GM18526 (cell line): ENCODE measurements around the gene SSC5D.

Experiments
- POLR2A ChIP-seq: IDR thresholded peaks from 3 replicates; pipeline ENCODE4 v1.6.1; 2011; ENCODE audit not compliant: insufficient read length; ENCODE audit errors: extremely low read depth

The SSC5D gene

DNA sequence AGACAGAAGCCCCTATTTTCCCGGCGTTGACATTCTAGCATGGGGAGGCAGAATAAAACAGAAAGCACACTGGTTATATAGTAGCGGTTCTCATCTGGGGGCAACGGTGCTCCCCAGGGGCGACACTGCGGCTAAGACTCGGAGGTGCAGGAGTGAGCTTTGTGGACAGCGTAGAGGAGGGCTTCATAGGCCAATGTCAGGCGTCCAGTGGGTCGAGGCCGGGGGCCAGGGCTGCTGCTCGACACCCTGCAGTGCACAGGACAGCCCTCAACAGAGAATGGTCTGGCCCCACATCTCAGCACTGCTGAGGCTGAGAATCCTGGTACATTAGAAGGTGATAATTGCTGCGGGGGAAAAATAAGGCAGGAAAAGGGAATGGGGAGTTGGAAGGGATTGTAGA, 10.3 kb upstream of the SSC5D start:
- TF ChIP-seq POLR2A: no peak

DNA sequence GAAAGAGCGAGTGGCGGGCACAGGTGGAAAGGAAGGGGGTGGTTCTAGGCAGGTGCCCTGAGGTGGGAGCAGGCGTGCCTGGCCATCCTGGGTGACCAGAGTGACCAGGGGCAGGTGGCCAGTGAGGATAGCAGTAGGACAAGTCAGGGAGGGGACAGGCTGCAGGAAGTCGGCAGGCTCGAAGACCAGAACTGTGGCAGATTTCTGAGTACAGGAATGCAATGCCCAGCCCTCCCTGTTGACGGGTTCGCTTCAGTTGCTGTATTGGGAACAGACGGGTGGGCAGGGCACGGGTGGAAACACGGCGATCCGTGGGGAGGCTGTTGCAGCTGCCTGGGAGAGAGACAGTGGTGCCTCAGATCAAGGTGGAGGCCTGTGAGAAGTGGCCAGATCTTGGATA, 9.9 kb upstream of the SSC5D start:
- no peak for TF ChIP-seq POLR2A

DNA sequence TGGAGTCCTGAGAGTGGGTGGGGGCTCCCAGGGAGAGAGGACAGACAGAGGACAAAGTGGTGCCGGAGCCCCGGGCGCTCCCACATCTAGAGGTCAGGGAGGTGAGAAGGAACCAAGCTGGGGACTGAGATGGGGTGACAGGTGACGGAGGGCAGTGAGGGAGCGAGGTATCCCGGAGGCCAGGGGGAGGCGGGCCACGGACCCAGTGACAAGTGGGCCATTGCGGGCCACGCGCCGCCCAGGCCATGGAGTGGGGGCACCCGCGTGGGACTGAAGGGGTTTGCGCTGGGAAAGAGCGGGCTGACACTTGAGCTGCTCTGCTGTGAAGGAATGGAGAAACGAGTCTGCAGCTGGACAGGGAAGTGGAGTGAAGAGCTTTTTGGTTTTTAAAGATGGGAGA, 9.2 kb upstream of the SSC5D start:
- TF ChIP-seq POLR2A: no peak

DNA sequence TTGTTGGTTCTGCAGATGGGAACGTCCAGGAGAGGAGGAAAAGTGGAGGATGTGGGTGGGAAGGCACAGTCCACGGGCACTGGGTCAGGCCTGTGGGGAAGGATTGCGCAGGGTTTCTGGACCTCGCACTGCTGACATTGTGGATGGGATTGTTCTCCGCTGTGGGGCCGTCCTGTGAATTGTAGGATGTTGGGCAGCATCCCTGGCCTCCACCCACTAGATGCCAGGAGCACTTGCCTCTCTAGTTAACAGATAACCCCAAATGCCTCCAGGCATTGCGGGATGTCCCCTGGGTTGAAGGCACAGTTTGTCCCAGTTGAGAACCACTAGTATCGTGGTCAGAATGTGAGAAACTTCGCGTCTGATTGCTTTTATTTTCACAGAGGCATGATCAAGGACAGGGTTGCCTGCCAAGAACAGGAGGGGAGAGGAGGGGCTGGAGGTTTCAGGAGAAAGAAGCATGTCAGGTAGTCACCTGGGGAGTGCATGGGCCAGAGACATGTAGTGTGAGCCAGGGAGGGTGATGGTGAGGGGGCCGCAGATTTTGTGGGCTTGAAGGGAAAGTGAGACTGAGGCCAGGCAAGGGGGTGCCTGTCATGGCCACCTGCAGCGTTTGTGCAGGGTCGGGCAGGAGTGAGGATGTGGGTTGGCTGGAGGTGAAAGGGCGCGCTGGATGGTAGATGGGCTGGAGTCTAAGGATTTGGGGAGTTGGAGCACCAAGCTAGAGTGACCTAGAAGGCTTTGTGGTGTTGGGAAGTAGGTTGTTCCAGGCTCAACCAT, 8.6 kb upstream of the SSC5D start:
- TF ChIP-seq POLR2A: no peak

DNA sequence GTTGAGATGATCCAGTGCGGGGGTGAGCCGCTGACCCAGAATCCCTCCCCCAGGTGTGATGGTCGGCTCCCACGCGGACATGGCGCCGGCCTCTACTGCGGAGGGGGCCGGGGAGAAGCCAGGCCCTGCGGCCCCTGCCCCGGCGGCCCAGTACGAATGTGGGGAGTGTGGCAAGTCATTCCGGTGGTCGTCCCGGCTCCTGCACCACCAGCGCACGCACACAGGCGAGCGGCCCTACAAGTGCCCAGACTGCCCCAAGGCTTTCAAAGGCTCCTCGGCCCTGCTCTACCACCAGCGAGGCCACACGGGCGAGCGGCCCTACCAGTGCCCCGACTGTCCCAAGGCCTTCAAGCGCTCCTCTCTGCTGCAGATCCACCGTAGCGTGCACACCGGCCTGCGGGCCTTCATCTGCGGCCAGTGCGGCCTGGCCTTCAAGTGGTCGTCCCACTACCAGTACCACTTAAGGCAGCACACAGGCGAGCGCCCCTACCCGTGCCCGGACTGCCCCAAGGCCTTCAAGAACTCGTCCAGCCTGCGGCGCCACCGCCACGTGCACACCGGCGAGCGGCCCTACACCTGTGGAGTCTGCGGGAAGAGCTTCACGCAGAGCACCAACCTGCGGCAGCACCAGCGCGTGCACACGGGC, 7.0 kb upstream of the SSC5D start:
- no peak for TF ChIP-seq POLR2A

DNA sequence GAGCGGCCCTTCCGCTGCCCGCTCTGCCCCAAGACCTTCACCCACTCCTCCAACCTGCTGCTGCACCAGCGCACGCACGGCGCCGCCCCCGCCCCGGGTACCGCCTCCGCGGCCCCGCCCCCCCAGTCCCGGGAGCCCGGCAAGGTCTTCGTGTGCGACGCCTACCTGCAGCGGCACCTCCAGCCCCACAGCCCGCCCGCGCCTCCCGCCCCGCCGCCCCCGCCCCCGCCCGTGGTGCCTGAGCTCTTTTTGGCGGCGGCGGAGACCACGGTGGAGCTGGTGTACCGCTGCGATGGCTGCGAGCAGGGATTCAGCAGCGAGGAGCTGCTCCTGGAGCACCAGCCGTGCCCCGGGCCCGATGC, 6.5 kb upstream of the SSC5D start:
- no peak for TF ChIP-seq POLR2A

DNA sequence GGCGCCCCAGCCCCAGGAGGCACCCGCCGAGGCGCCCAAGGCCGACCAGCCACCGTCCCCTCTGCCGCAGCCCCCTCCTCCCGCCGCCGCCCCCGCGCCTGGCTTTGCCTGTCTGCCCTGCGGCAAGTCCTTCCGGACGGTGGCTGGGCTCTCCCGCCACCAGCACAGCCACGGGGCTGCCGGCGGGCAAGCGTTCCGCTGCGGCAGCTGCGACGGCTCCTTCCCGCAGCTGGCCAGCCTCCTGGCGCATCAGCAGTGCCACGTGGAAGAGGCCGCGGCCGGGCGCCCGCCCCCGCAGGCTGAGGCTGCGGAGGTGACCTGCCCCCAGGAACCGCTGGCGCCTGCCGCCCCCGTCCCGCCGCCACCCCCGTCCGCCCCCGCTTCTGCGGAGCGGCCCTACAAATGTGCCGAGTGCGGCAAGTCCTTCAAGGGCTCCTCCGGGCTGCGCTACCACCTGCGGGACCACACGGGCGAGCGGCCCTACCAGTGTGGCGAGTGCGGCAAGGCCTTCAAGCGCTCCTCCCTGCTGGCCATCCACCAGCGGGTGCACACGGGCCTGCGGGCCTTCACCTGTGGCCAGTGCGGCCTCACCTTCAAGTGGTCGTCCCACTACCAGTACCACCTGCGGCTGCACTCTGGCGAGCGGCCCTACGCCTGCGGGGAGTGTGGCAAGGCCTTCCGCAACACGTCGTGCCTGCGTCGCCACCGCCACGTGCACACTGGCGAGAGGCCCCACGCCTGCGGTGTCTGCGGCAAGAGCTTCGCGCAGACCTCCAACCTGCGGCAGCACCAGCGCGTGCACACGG, 5.9 kb upstream of the SSC5D start:
- no peak for TF ChIP-seq POLR2A

DNA sequence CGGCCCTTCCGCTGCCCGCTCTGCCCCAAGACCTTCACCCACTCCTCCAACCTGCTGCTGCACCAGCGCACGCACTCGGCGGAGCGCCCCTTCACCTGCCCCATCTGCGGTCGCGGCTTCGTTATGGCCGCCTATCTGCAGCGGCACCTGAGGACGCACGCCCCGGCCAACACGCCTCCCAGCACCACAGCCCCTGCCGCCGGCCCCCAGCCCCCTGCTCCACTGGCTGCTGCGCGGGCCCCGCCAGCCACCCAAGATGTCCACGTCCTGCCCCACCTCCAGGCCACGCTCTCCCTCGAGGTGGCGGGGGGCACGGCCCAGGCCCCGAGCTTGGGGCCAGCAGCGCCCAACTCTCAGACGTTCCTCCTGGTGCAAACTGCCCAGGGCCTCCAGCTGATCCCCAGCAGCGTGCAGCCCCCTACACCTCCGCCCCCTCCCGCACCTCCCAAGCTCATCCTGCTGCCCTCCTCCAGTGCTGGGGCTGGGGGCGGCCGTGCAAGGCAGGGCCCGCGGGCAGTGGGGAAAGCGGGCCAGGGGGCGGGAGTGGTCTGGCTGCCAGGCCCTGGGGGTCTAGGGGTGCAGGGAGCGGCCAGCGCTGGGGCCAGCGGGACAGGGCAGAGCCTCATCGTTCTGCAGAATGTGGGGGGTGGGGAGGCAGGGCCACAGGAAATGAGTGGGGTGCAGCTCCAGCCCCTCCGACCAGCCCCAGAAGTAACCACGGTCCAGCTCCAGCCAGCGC, 5.1 kb upstream of the SSC5D start:
- TF ChIP-seq POLR2A: no peak

DNA sequence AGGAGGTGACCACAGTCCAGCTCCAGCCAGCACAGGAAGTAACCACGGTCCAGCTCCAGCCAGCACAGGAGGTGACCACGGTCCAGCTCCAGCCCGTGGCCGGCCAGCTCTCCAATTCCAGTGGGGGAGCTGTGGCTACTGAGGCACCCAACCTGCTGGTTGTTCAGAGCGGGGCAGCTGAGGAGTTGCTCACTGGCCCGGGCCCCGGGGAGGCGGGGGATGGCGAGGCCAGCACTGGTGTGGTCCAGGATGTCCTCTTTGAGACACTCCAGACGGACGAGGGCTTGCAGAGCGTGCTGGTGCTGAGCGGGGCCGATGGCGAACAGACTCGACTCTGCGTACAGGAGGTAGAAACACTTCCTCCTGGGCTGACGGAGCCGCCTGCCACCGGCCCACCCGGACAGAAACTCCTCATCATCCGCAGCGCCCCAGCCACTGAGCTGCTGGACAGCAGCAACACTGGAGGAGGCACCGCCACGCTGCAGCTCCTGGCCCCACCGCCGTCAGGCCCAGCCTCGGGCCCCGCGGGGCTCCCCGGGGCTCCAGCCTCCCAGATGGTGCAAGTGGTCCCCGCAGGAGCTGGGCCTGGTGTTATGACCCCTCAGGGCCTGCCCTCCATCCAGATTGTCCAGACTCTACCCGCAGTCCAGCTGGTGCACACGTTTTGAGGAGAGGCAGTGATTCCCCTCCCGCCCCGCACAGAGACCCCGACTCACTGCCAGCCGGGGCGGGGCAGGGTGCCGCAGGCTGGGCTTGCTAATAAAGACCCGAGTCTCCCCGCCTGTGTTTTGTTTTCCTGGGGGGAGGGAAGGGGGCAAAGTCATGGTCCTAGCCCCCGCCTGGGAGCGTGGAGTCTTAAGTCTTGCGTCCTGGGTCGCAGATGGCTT, 4.3 kb upstream of the SSC5D start:
- no peak for TF ChIP-seq POLR2A

DNA sequence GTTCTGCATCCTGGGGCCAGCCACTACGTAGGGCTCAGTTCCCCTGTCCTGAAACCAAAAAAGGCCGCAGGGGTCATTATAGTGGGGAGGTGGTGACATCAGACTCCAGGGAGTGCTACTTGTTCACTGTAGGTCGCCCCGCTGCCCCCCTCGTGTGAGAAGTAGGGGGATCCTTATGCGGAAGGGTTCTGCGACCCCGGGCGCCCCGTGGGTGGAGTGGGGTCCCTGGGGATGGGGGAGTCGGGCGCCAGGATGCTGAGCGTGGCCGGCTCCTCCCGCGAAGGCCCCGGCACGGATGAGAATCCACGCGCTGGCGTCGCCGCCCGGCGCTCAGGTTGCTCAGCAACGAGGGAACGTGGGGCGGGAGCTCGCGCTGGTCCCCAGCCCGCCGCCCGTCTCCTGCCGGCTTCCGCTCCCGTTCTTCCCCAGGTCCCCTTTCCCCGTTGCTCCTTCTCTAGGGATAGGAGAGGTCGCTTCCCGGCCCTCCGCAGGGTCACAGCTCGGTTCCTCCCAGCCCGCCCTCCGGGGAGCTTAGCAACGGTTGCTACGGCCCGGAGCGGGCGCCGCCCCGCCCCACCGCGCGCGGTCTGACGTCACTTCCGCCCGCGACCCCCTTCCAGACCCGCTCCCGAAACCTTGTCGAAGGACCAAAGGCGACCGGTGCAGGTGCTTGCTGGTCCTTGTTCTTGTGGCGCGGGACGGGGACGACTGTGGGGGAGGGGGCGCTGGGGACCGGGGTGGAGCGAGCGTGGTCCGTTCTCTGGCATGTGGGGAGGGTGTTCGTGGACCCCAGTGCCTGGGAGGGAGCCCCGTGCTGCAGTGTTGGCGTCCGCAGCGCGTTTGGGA, 3.4 kb upstream of the SSC5D start, which contains the start of gene NAT14:
Gene NAT14, plus strand, starts transcription at position 596 of the 846 bp plus-strand sequence. CDS start 521 bp downstream, outside the sequence.
- TF ChIP-seq POLR2A: no peak

DNA sequence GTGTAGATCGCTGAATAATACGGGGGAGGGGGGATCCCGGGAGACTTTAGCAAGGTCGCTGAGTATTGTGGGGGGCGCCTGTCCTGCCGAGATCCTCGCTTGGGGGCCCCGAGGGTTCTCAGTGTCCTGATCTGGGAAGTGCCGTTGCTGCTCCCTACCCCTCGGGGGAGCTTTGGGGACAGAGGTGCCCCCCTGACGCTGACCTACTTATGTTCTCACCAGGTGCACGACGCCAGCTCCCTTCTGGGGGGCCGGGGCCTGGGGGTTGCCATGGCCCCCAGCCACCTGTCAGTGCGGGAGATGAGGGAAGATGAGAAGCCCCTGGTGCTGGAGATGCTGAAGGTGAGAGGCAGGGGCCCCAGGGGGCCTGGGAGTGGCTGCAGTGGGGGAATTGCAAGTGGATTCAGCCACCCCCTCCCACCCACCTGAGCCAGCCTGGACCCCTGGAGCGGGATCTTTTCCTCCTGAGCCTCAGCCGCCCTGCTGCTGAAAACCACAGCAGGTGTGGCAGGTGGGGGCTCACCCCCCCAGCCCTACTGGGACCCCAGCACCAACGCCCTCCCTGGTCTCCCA, 2.7 kb upstream of the SSC5D start:
- no peak for TF ChIP-seq POLR2A

DNA sequence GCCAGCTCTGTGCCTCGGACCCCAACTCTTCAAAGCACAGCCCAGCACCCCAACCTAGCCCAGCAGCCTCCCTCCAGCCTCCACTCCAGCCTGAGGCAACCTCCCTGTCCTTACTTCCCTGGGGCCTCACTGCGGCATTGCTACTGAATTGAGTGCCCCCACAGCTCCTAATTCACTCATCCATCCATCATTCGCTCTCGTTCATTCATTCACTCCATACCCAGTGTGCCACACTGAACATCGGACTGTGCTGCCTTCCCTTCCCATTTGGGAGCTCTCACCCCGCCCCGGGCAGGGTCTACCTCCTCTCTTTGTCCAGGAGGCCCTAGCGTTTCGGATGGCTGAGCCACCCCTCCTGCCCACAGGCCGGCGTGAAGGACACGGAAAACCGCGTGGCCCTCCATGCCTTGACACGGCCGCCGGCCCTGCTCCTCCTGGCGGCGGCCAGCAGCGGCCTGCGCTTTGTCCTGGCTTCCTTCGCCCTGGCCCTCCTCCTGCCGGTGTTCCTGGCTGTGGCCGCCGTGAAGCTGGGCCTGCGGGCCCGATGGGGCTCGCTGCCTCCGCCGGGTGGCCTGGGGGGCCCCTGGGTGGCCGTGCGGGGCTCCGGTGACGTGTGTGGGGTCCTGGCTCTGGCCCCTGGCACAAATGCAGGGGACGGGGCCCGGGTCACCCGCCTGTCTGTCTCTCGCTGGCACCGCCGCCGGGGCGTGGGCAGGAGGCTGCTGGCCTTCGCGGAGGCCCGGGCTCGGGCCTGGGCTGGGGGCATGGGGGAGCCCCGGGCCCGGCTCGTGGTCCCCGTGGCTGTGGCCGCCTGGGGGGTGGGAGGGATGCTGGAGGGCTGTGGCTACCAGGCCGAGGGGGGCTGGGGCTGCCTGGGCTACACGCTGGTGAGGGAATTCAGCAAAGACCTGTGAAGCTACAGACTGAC, 1.9 kb upstream of the SSC5D start:
- no peak for TF ChIP-seq POLR2A
